Measurements from ENCODE around the gene NAP1L4.

Gene NAP1L4

GRCh38 chr11:3028813-3029212 lies 36.7 kb upstream of the NAP1L4 start:
- TF ChIP-seq CTCF (conservative IDR thresholded peaks at IDR 0.05), result no peak
- no peak overlapping the region for H3K27ac ChIP-seq

GRCh38 chr11:3026803-3027202 lies 34.7 kb upstream of the NAP1L4 start:
- H3K27ac ChIP-seq, result no peak overlapping the region
- TF ChIP-seq CTCF (conservative IDR thresholded peaks at IDR 0.05), result no peak

GRCh38 chr11:3022982-3023381 lies 30.9 kb upstream of the NAP1L4 start:
- no peak overlapping the region for H3K27ac ChIP-seq
- TF ChIP-seq CTCF (conservative IDR thresholded peaks at IDR 0.05), result no peak

- no peak for TF ChIP-seq CTCF (conservative IDR thresholded peaks at IDR 0.05)
- H3K27ac ChIP-seq, result no peak overlapping the region
Measured at GRCh38 chr11:3022300-3022967, 30.3 kb upstream of the NAP1L4 start.

GRCh38 chr11:3021125-3021524 lies 29.0 kb upstream of the NAP1L4 start:
- H3K27ac ChIP-seq, result no peak overlapping the region
- peak; percentile 82 for TF ChIP-seq CTCF (conservative IDR thresholded peaks at IDR 0.05)

- H3K27ac ChIP-seq, result no peak overlapping the region
- no peak for TF ChIP-seq CTCF (conservative IDR thresholded peaks at IDR 0.05)
Measured at GRCh38 chr11:3020011-3020410, 27.9 kb upstream of the NAP1L4 start.

- no peak overlapping the region for H3K27ac ChIP-seq
- TF ChIP-seq CTCF (conservative IDR thresholded peaks at IDR 0.05), result no peak
Measured at GRCh38 chr11:3018596-3018995, 26.5 kb upstream of the NAP1L4 start.
